ENCODE data around the gene CIBAR2.
A peak's percentile ranks its signal among the peaks of the same experiment; 100 is the strongest.

CIBAR2 gene

GRCh38 chr16:85120006-85120340, 7.7 kb upstream of the CIBAR2 start:
- Histone ChIP-seq H3K9me3 (ENCODE audit: insufficient read depth, low read depth, low read length) (peaks cover 3% of the 10 kb centered on the region), H3K79me1 (ENCODE audit: low read length) (peaks cover 5% of the 10 kb centered on the region), H2AK5ac (ENCODE audit: low read length) (no peak overlapping the region), H3K4ac (ENCODE audit: low read depth, low read length) (no peak overlapping the region), H3K23ac (ENCODE audit: low read length) (no peak overlapping the region), H3K27me3 (ENCODE audit: insufficient read depth, low read length) (no peaks in the 10 kb centered on the region), H2BK120ac (ENCODE audit: insufficient read depth, low read length, poor library complexity) (no peak overlapping the region), H2BK5ac (ENCODE audit: low read depth, low read length, poor library complexity) (no peak overlapping the region), H2BK12ac (ENCODE audit: low read length) (no peak overlapping the region), H3K36me3 (ENCODE audit: control insufficient read depth in 1 of 2, insufficient read depth in 2 of 2, low read length in 2 of 2) (no peaks in the 10 kb centered on the region), H3K14ac (ENCODE audit: low read length) (no peak overlapping the region), H3K79me2 (ENCODE audit: control insufficient read depth, insufficient read depth, low read length, poor library complexity) (no peaks in the 10 kb centered on the region), H3K4me1 (ENCODE audit: control insufficient read depth in 1 of 2, insufficient read depth in 2 of 2, low read length in 2 of 2) (peaks cover 9% of the 10 kb centered on the region in 2 experiments), H2AFZ (ENCODE audit: insufficient read depth, low read length, poor library complexity) (no peak overlapping the region), H3K18ac (ENCODE audit: low read length) (no peak overlapping the region), H3K27ac (ENCODE audit: low read depth, low read length) (no peak overlapping the region), H4K12ac (ENCODE audit: low read depth, low read length) (no peak overlapping the region), H3K4me3 (ENCODE audit: low read depth, low read length) (no peak overlapping the region), H4K91ac (ENCODE audit: low read depth, low read length) (no peak overlapping the region), H4K8ac (ENCODE audit: low read depth, low read length) (no peak overlapping the region), H3K9ac (ENCODE audit: low read length) (no peak overlapping the region), H3K4me2 (ENCODE audit: low read length) (no peak overlapping the region)
- no CpG with 5 or more reads among the region's 4 CpGs for WGBS (ENCODE audit: extremely low coverage, insufficient coverage, insufficient read length)
- DNase-seq: no peak

- DNase-seq: no peak
- Histone ChIP-seq H3K4me3 (ENCODE audit: low read depth, low read length) (no peak overlapping the region), H3K9me3 (ENCODE audit: insufficient read depth, low read depth, low read length) (peaks cover 3% of the 10 kb centered on the region), H3K23ac (ENCODE audit: low read length) (no peak overlapping the region), H3K27ac (ENCODE audit: low read depth, low read length) (no peak overlapping the region), H3K79me2 (ENCODE audit: control insufficient read depth, insufficient read depth, low read length, poor library complexity) (no peaks in the 10 kb centered on the region), H3K4me1 (ENCODE audit: control insufficient read depth in 1 of 2, insufficient read depth in 2 of 2, low read length in 2 of 2) (peaks cover 0 to 1% of the 10 kb centered on the region in 2 experiments), H4K8ac (ENCODE audit: low read depth, low read length) (no peak overlapping the region), H3K4me2 (ENCODE audit: low read length) (no peak overlapping the region), H2AK5ac (ENCODE audit: low read length) (no peak overlapping the region), H2BK5ac (ENCODE audit: low read depth, low read length, poor library complexity) (no peak overlapping the region), H3K4ac (ENCODE audit: low read depth, low read length) (no peak overlapping the region), H3K36me3 (ENCODE audit: control insufficient read depth in 1 of 2, insufficient read depth in 2 of 2, low read length in 2 of 2) (no peaks in the 10 kb centered on the region), H3K27me3 (ENCODE audit: insufficient read depth, low read length) (no peaks in the 10 kb centered on the region), H3K79me1 (ENCODE audit: low read length) (no peaks in the 10 kb centered on the region), H4K91ac (ENCODE audit: low read depth, low read length) (no peak overlapping the region), H2BK12ac (ENCODE audit: low read length) (peak overlapping the region; percentile 41), H4K12ac (ENCODE audit: low read depth, low read length) (no peak overlapping the region), H3K18ac (ENCODE audit: low read length) (no peak overlapping the region), H3K14ac (ENCODE audit: low read length) (peak overlapping the region; percentile 19), H2BK120ac (ENCODE audit: insufficient read depth, low read length, poor library complexity) (no peak overlapping the region), H3K9ac (ENCODE audit: low read length) (no peak overlapping the region), H2AFZ (ENCODE audit: insufficient read depth, low read length, poor library complexity) (no peak overlapping the region)
- WGBS (ENCODE audit: extremely low coverage, insufficient coverage, insufficient read length): no CpG with 5 or more reads among the region's 12 CpGs
Measured at GRCh38 chr16:85117418-85117817, 5.1 kb upstream of the CIBAR2 start.

- H3K9ac ChIP-seq (ENCODE audit: low read length): no peak overlapping the region
- no peaks in the 10 kb centered on the region for H3K27me3 ChIP-seq (ENCODE audit: insufficient read depth, low read length)
- H3K9me3 ChIP-seq (ENCODE audit: insufficient read depth, low read depth, low read length): peaks cover 3% of the 10 kb centered on the region
- H3K18ac ChIP-seq (ENCODE audit: low read length): no peak overlapping the region
- no peak overlapping the region for H3K4me2 ChIP-seq (ENCODE audit: low read length)
- DNase-seq: peak; percentile 83 to 94
- H3K36me3 ChIP-seq (ENCODE audit: control insufficient read depth in 1 of 2, insufficient read depth in 2 of 2, low read length in 2 of 2): no peaks in the 10 kb centered on the region
- H2AFZ ChIP-seq (ENCODE audit: insufficient read depth, low read length, poor library complexity): no peak overlapping the region
- H4K12ac ChIP-seq (ENCODE audit: low read depth, low read length): no peak overlapping the region
- whole genome bisulfite sequencing (ENCODE audit: extremely low coverage, insufficient coverage, insufficient read length): no CpG with 5 or more reads among the region's 20 CpGs
- peaks cover 0 to 1% of the 10 kb centered on the region in 2 experiments for H3K4me1 ChIP-seq (ENCODE audit: control insufficient read depth in 1 of 2, insufficient read depth in 2 of 2, low read length in 2 of 2)
- H3K4ac ChIP-seq (ENCODE audit: low read depth, low read length): no peak overlapping the region
- H2BK12ac ChIP-seq (ENCODE audit: low read length): no peak overlapping the region
- no peak overlapping the region for H4K91ac ChIP-seq (ENCODE audit: low read depth, low read length)
- H3K4me3 ChIP-seq (ENCODE audit: low read depth, low read length): no peak overlapping the region
- no peak overlapping the region for H2BK5ac ChIP-seq (ENCODE audit: low read depth, low read length, poor library complexity)
- no peaks in the 10 kb centered on the region for H3K79me2 ChIP-seq (ENCODE audit: control insufficient read depth, insufficient read depth, low read length, poor library complexity)
- no peak overlapping the region for H2AK5ac ChIP-seq (ENCODE audit: low read length)
- no peak overlapping the region for H3K23ac ChIP-seq (ENCODE audit: low read length)
- H4K8ac ChIP-seq (ENCODE audit: low read depth, low read length): no peak overlapping the region
- H3K27ac ChIP-seq (ENCODE audit: low read depth, low read length): no peak overlapping the region
- no peak overlapping the region for H2BK120ac ChIP-seq (ENCODE audit: insufficient read depth, low read length, poor library complexity)
- H3K79me1 ChIP-seq (ENCODE audit: low read length): no peaks in the 10 kb centered on the region
- H3K14ac ChIP-seq (ENCODE audit: low read length): no peak overlapping the region
Measured at GRCh38 chr16:85114909-85115567, 2.8 kb upstream of the CIBAR2 start.

- no peak overlapping the region for H2BK120ac ChIP-seq (ENCODE audit: insufficient read depth, low read length, poor library complexity)
- H3K18ac ChIP-seq (ENCODE audit: low read length): no peak overlapping the region
- no peak overlapping the region for H3K4ac ChIP-seq (ENCODE audit: low read depth, low read length)
- H3K79me2 ChIP-seq (ENCODE audit: control insufficient read depth, insufficient read depth, low read length, poor library complexity): no peaks in the 10 kb centered on the region
- no peaks in the 10 kb centered on the region for H3K79me1 ChIP-seq (ENCODE audit: low read length)
- H3K27ac ChIP-seq (ENCODE audit: low read depth, low read length): no peak overlapping the region
- no peak overlapping the region for H4K12ac ChIP-seq (ENCODE audit: low read depth, low read length)
- H3K27me3 ChIP-seq (ENCODE audit: insufficient read depth, low read length): no peaks in the 10 kb centered on the region
- WGBS (ENCODE audit: extremely low coverage, insufficient coverage, insufficient read length): no CpG with 5 or more reads among the region's 14 CpGs
- no peak overlapping the region for H2AFZ ChIP-seq (ENCODE audit: insufficient read depth, low read length, poor library complexity)
- H4K91ac ChIP-seq (ENCODE audit: low read depth, low read length): no peak overlapping the region
- H2BK12ac ChIP-seq (ENCODE audit: low read length): no peak overlapping the region
- H3K36me3 ChIP-seq (ENCODE audit: control insufficient read depth in 1 of 2, insufficient read depth in 2 of 2, low read length in 2 of 2): no peaks in the 10 kb centered on the region
- H2AK5ac ChIP-seq (ENCODE audit: low read length): no peak overlapping the region
- H3K4me2 ChIP-seq (ENCODE audit: low read length): no peak overlapping the region
- H3K4me1 ChIP-seq (ENCODE audit: control insufficient read depth in 1 of 2, insufficient read depth in 2 of 2, low read length in 2 of 2): peaks cover 0 to 1% of the 10 kb centered on the region in 2 experiments
- H2BK5ac ChIP-seq (ENCODE audit: low read depth, low read length, poor library complexity): no peak overlapping the region
- H3K9me3 ChIP-seq (ENCODE audit: insufficient read depth, low read depth, low read length): peaks cover 3% of the 10 kb centered on the region
- H3K9ac ChIP-seq (ENCODE audit: low read length): no peak overlapping the region
- H4K8ac ChIP-seq (ENCODE audit: low read depth, low read length): no peak overlapping the region
- H3K14ac ChIP-seq (ENCODE audit: low read length): no peak overlapping the region
- no peak overlapping the region for H3K4me3 ChIP-seq (ENCODE audit: low read depth, low read length)
- H3K23ac ChIP-seq (ENCODE audit: low read length): no peak overlapping the region
- no peak for DNase-seq
Measured at GRCh38 chr16:85113913-85114312, 1.6 kb upstream of the CIBAR2 start.

All from trophoblast cell (in vitro differentiated cells and primary cell).